DOHH2 (cell line): ENCODE data around the gene L3MBTL1.

Experiments used
- CTCF ChIP-seq: fragments of 200-600 bp; sonication (generic); IDR thresholded peaks from one replicate; pipeline ENCODE4 v1.5.1; 2014; ENCODE audit warnings: antibody characterized with exemption, mild to moderate bottlenecking, low read depth, low read length; ENCODE audit not compliant: poor library complexity, severe bottlenecking
- EZH2phosphoT487 ChIP-seq: fragments of 200-600 bp; sonication (generic); IDR thresholded peaks from 2 replicates; pipeline ENCODE4 v1.6.1; 2017; ENCODE audit warnings: borderline replicate concordance, mild to moderate bottlenecking, antibody characterized with exemption, low read length, moderate library complexity, mixed read lengths

- TF ChIP-seq CTCF, result no peak
- no peak for TF ChIP-seq EZH2phosphoT487
Measured at GRCh38 chr20:43529051-43529450, 21.6 kb downstream of the L3MBTL1 start.
